ACC112 (cell line): Measurements from ENCODE around the gene EVC2.

Experiments used
- H2AFZ ChIP-seq: fragments of 200-600 bp; sonication (generic); one replicate; pipeline ENCODE4 v1.6.0; 2017; ENCODE audit warnings: antibody characterized with exemption, low read length; ENCODE audit not compliant: unreplicated experiment
- H3K27ac ChIP-seq: fragments of 200-600 bp; sonication (generic); 2 replicates; pipeline ENCODE4 v1.5.1; 2014; ENCODE audit warnings: low read depth, mild to moderate bottlenecking, antibody characterized with exemption, low read length, moderate library complexity
- H3K27me3 ChIP-seq: fragments of 200-600 bp; sonication (generic); 2 replicates; pipeline ENCODE4 v1.6.1; 2014; ENCODE audit warnings: mild to moderate bottlenecking, antibody characterized with exemption, low read length, moderate library complexity, mixed read lengths; ENCODE audit not compliant: insufficient read depth
- H3K36me3 ChIP-seq: fragments of 200-600 bp; sonication (generic); 2 replicates; pipeline ENCODE4 v1.6.1; 2016; ENCODE audit warnings: mild to moderate bottlenecking, antibody characterized with exemption, low read length, moderate library complexity, mixed read lengths; ENCODE audit not compliant: insufficient read depth
- H3K4me1 ChIP-seq: fragments of 200-600 bp; sonication (generic); one replicate; pipeline ENCODE4 v1.6.1; 2016; ENCODE audit warnings: low read length, mixed read lengths; ENCODE audit not compliant: insufficient read depth, unreplicated experiment, control insufficient read depth
- H3K4me3 ChIP-seq: fragments of 200-600 bp; sonication (generic); 2 replicates; pipeline ENCODE4 v1.5.1; 2014; ENCODE audit warnings: mild to moderate bottlenecking, low read depth, low read length
- H3K79me2 ChIP-seq: fragments of 200-600 bp; sonication (generic); one replicate; pipeline ENCODE4 v1.6.0; 2016; ENCODE audit warnings: low read length; ENCODE audit not compliant: control insufficient read depth, unreplicated experiment, insufficient read depth

Gene EVC2

GRCh38 chr4:5753366-5753765, 45.0 kb upstream of the EVC2 start:
- peak overlapping the region; percentile 99 for H3K27ac ChIP-seq

GRCh38 chr4:5752376-5753184, 44.2 kb upstream of the EVC2 start:
- Histone ChIP-seq H3K36me3 (peaks cover 26% of the 10 kb centered on the region; the same call in 1 of the 2 replicates), H3K27me3 (no peaks in the 10 kb centered on the region), H3K4me3 (no peak overlapping the region), H3K79me2 (no peaks in the 10 kb centered on the region), H2AFZ (no peak overlapping the region), H3K27ac (peak overlapping the region; percentile 99), H3K4me1 (peaks cover 71% of the 10 kb centered on the region)

More at GRCh38 chr4:5753366-5753765, 45.0 kb upstream of the EVC2 start:
- no peak overlapping the region for H2AFZ ChIP-seq
- no peaks in the 10 kb centered on the region for H3K27me3 ChIP-seq
- H3K4me1 ChIP-seq, result peaks cover 71% of the 10 kb centered on the region
- peaks cover 29% of the 10 kb centered on the region; the same call in 1 of the 2 replicates for H3K36me3 ChIP-seq
- no peaks in the 10 kb centered on the region for H3K79me2 ChIP-seq
- no peak overlapping the region for H3K4me3 ChIP-seq

- Histone ChIP-seq H3K4me1 (peaks cover 71% of the 10 kb centered on the region), H3K27me3 (no peaks in the 10 kb centered on the region), H3K36me3 (peaks cover 19% of the 10 kb centered on the region; the same call in 1 of the 2 replicates), H3K4me3 (no peak overlapping the region), H3K27ac (peak overlapping the region; percentile 99), H2AFZ (no peak overlapping the region), H3K79me2 (no peaks in the 10 kb centered on the region)
Observed at GRCh38 chr4:5751666-5752375, 43.5 kb upstream of the EVC2 start.

- Histone ChIP-seq H2AFZ (no peak overlapping the region), H3K36me3 (peaks cover 12% of the 10 kb centered on the region; the same call in 1 of the 2 replicates), H3K27me3 (no peaks in the 10 kb centered on the region), H3K4me1 (peaks cover 77% of the 10 kb centered on the region), H3K4me3 (no peak overlapping the region), H3K79me2 (no peaks in the 10 kb centered on the region), H3K27ac (peak overlapping the region; percentile 99)
Observed at GRCh38 chr4:5750946-5751665, 42.7 kb upstream of the EVC2 start.

GRCh38 chr4:5750052-5750945, 41.9 kb upstream of the EVC2 start:
- H3K36me3 ChIP-seq, result peaks cover 11% of the 10 kb centered on the region; the same call in 1 of the 2 replicates
- H3K79me2 ChIP-seq, result no peaks in the 10 kb centered on the region
- H2AFZ ChIP-seq, result no peak overlapping the region
- peaks cover 83% of the 10 kb centered on the region for H3K4me1 ChIP-seq
- H3K4me3 ChIP-seq, result no peak overlapping the region
- H3K27me3 ChIP-seq, result no peaks in the 10 kb centered on the region
- H3K27ac ChIP-seq, result peak overlapping the region; percentile 99

- Histone ChIP-seq H2AFZ (no peak overlapping the region), H3K4me3 (no peak overlapping the region), H3K4me1 (peaks cover 83% of the 10 kb centered on the region), H3K79me2 (no peaks in the 10 kb centered on the region), H3K36me3 (peaks cover 16% of the 10 kb centered on the region), H3K27ac (peak overlapping the region; percentile 99), H3K27me3 (no peaks in the 10 kb centered on the region)
Observed at GRCh38 chr4:5749568-5749967, 41.2 kb upstream of the EVC2 start.

GRCh38 chr4:5747738-5748375, 39.5 kb upstream of the EVC2 start:
- H3K4me3 ChIP-seq, result peak overlapping the region; percentile 45
- H3K4me1 ChIP-seq, result peaks cover 68% of the 10 kb centered on the region
- H2AFZ ChIP-seq, result no peak overlapping the region
- H3K36me3 ChIP-seq, result peaks cover 32% of the 10 kb centered on the region
- no peaks in the 10 kb centered on the region for H3K27me3 ChIP-seq
- no peaks in the 10 kb centered on the region for H3K79me2 ChIP-seq
- H3K27ac ChIP-seq, result peak overlapping the region; percentile 99

GRCh38 chr4:5746829-5747737, 38.7 kb upstream of the EVC2 start:
- no peaks in the 10 kb centered on the region for H3K79me2 ChIP-seq
- peak overlapping the region; percentile 45 for H3K4me3 ChIP-seq
- H3K4me1 ChIP-seq, result peaks cover 61% of the 10 kb centered on the region
- peaks cover 39% of the 10 kb centered on the region for H3K36me3 ChIP-seq
- peak overlapping the region; percentile 99 for H3K27ac ChIP-seq
- no peaks in the 10 kb centered on the region for H3K27me3 ChIP-seq
- no peak overlapping the region for H2AFZ ChIP-seq

GRCh38 chr4:5746250-5746649, 37.9 kb upstream of the EVC2 start:
- Histone ChIP-seq H3K27ac (peak overlapping the region; percentile 99), H3K36me3 (peaks cover 42% of the 10 kb centered on the region), H3K79me2 (no peaks in the 10 kb centered on the region), H3K27me3 (no peaks in the 10 kb centered on the region), H3K4me3 (no peak overlapping the region), H2AFZ (no peak overlapping the region), H3K4me1 (peaks cover 52% of the 10 kb centered on the region)
